ENCODE measurements around the gene SLC38A11. TPM values are rescaled to one million over a fixed set of nuclear protein-coding genes. Genes with fewer than 3 reads are reported as not detected.

SLC38A11 gene
- total and polyA plus RNA-seq, 2 of the 13 experiments (the other 11 are each of a cell fraction or from before 2014, with no cell fraction given), result 14.0 to 14.3 TPM

- no peak for TF ChIP-seq HIC2 (CRISPR knock-in tag; IDR thresholded peaks at IDR 0.05; ENCODE audit: low read depth)
- no peak for TF ChIP-seq SNAPC5 (CRISPR knock-in tag; IDR thresholded peaks at IDR 0.05; ENCODE audit: borderline replicate concordance)
- TF ChIP-seq CHD4 (IDR thresholded peaks at IDR 0.05; ENCODE audit: borderline replicate concordance, low read length), result no peak
- no peak for TF ChIP-seq MIER3 (CRISPR knock-in tag; IDR thresholded peaks at IDR 0.05; ENCODE audit: borderline replicate concordance)
- TF ChIP-seq ZMYM2 (CRISPR knock-in tag; IDR thresholded peaks at IDR 0.05), result no peak
- no peak for TF ChIP-seq NFE2L2 (IDR thresholded peaks at IDR 0.05; ENCODE audit: low read length)
- TF ChIP-seq SKI (IDR thresholded peaks at IDR 0.05; ENCODE audit: partially characterized antibody), result no peak
- no peak for TF ChIP-seq KDM6A (CRISPR knock-in tag; IDR thresholded peaks at IDR 0.05; ENCODE audit: low read depth)
- no peak for TF ChIP-seq FOXJ3 (CRISPR knock-in tag; IDR thresholded peaks at IDR 0.05; ENCODE audit: borderline replicate concordance)
- 0 out of 2 replicates have a peak, but pooled peaks have one; percentile 40 for TF ChIP-seq BHLHE40 (IDR thresholded peaks at IDR 0.05; ENCODE audit: low read length)
- no peak for TF ChIP-seq GLI4 (CRISPR knock-in tag; IDR thresholded peaks at IDR 0.05; ENCODE audit: borderline replicate concordance)
- TF ChIP-seq CREB3 (CRISPR knock-in tag; IDR thresholded peaks at IDR 0.05), result no peak
- TF ChIP-seq RERE (CRISPR knock-in tag; IDR thresholded peaks at IDR 0.05; ENCODE audit: low read depth), result no peak
- TF ChIP-seq KMT2A (CRISPR knock-in tag; IDR thresholded peaks at IDR 0.05), result no peak
- no peak for TF ChIP-seq THAP8 (CRISPR knock-in tag; IDR thresholded peaks at IDR 0.05; ENCODE audit: borderline replicate concordance)
- peak; percentile 62; the same call in 1 of the 2 replicates for TF ChIP-seq ZNF292 (CRISPR knock-in tag; IDR thresholded peaks at IDR 0.05; ENCODE audit: borderline replicate concordance, low read depth)
- TF ChIP-seq ZBTB1 (CRISPR knock-in tag; IDR thresholded peaks at IDR 0.05; ENCODE audit: borderline replicate concordance), result no peak
- TF ChIP-seq ZNF503 (CRISPR knock-in tag; IDR thresholded peaks at IDR 0.05), result no peak
Measured at GRCh38 chr2:164910101-164910899, 45.0 kb downstream of the SLC38A11 start (continued).

Measured in HepG2 (cell line).